PC-3 (cell line): ENCODE data around the gene SLC30A10.

Experiments used
- EZH2phosphoT487 ChIP-seq: fragments of 300-600 bp; sonication (generic); IDR thresholded peaks from 2 replicates; pipeline ENCODE4 v1.6.1; 2018; ENCODE audit warnings: mild to moderate bottlenecking, antibody characterized with exemption, low read length, borderline replicate concordance
- TF ChIP-seq, protein P1 (sequence below): fragments of 300-600 bp; sonication (generic); conservative IDR thresholded peaks from 2 replicates; pipeline ENCODE4 v1.5.1; 2017; ENCODE audit warnings: antibody characterized with exemption, low read depth, mild to moderate bottlenecking, low read length

DNA sequence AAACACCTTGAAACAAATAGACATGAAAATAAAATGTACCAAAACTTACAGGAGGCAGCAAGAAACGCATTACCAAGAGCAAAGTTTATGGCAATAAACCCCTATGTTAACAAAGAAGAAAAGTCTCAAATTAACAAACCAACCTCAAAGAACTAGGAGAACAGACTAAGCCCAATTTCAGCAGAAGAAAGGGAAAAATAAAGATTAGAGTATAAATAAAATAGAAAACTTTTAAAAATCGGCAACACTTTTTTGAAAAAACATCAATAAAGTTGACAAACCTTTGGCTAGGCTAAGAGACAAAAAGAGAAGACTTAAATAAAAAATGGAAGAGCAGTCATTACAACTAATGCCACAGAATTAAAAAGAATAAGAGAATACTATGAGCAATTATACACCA lies 42.7 kb downstream of the SLC30A10 start:
- TF ChIP-seq, protein P1, sequence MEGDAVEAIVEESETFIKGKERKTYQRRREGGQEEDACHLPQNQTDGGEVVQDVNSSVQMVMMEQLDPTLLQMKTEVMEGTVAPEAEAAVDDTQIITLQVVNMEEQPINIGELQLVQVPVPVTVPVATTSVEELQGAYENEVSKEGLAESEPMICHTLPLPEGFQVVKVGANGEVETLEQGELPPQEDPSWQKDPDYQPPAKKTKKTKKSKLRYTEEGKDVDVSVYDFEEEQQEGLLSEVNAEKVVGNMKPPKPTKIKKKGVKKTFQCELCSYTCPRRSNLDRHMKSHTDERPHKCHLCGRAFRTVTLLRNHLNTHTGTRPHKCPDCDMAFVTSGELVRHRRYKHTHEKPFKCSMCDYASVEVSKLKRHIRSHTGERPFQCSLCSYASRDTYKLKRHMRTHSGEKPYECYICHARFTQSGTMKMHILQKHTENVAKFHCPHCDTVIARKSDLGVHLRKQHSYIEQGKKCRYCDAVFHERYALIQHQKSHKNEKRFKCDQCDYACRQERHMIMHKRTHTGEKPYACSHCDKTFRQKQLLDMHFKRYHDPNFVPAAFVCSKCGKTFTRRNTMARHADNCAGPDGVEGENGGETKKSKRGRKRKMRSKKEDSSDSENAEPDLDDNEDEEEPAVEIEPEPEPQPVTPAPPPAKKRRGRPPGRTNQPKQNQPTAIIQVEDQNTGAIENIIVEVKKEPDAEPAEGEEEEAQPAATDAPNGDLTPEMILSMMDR = no peak
- no peak for TF ChIP-seq EZH2phosphoT487
